H1 (cell line): ENCODE measurements around the gene ABL2. TPM values are rescaled to one million over a fixed set of nuclear protein-coding genes. Genes with fewer than 3 reads are reported as not detected.

Source experiments
- BRCA1 ChIP-seq: IDR thresholded peaks from 2 replicates; pipeline ENCODE4 v1.6.1; 2012; ENCODE audit warnings: low read depth, low read length, improper control_type of control experiment
- CREB1 ChIP-seq: IDR thresholded peaks from 2 replicates; pipeline ENCODE4 v1.6.1; 2012; ENCODE audit warnings: inconsistent platforms
- JUN ChIP-seq: IDR thresholded peaks from 2 replicates; pipeline ENCODE4 v1.6.1; 2011; ENCODE audit warnings: low read depth, mild to moderate bottlenecking, improper control_type of control experiment, low read length
- KDM4A ChIP-seq: IDR thresholded peaks from one replicate; pipeline ENCODE4 v1.7.1; 2012; ENCODE audit warnings: low read depth, mild to moderate bottlenecking, moderate library complexity, low read length, inconsistent platforms; ENCODE audit not compliant: severe bottlenecking
- POLR2A ChIP-seq, 2 experiments: IDR thresholded peaks; 1 replicate in 1 of 2; 2 replicates in 1 of 2; pipeline ENCODE4 v1.6.1; 2011; ENCODE audit warnings: low read depth in 2 of 2, low read length in 2 of 2, mild to moderate bottlenecking in 2 of 2; ENCODE audit errors: control extremely low read depth in 1 of 2
- RAD21 ChIP-seq, 2 experiments: IDR thresholded peaks in 1 of 2; conservative IDR thresholded peaks in 1 of 2; 2 replicates each; pipeline ENCODE4 v1.6.1; 2011; ENCODE audit warnings: low read depth in 2 of 2, low read length in 2 of 2, improper control_type of control experiment in 1 of 2, inconsistent platforms in 1 of 2, mild to moderate bottlenecking in 1 of 2, moderate library complexity in 1 of 2
- TEAD4 ChIP-seq: IDR thresholded peaks from 2 replicates; pipeline ENCODE4 v1.6.1; 2012; ENCODE audit warnings: low read depth, low read length, inconsistent platforms, mixed read lengths
- polyA plus RNA-seq, 7 experiments: library from polyadenylated mRNA; depleted of rRNA in 3 of 7; stranded (reverse) in 5 of 7; unstranded in 2 of 7; fragments of >200 nt in 5 of 7; fragments of 200-250 nt in 2 of 7; gene quantifications; 1 replicate in 5 of 7; 2 replicates in 1 of 7; 4 replicates in 1 of 7; pipeline versions ENCODE4 v1.2.1 to v1.2.3, GENCODE V29; 2011 to 2013; ENCODE audit warnings: missing spikeins in 2 of 7, mixed read lengths in 2 of 7
- total RNA-seq: library from RNA; stranded (reverse); fragmentation: NEBNext Ultra II Directional; extraction: Animal tissue kit (Norgen Biotek cat#: 25700); gene quantifications from 2 replicates; pipeline ENCODE4 v1.2.1, GENCODE V29; 2021

Gene ABL2
- total and polyA plus RNA-seq, 2 of the 8 experiments (the other 6 are each of a cell fraction or from before 2014, with no cell fraction given): 4.5 to 19.1 TPM

DNA sequence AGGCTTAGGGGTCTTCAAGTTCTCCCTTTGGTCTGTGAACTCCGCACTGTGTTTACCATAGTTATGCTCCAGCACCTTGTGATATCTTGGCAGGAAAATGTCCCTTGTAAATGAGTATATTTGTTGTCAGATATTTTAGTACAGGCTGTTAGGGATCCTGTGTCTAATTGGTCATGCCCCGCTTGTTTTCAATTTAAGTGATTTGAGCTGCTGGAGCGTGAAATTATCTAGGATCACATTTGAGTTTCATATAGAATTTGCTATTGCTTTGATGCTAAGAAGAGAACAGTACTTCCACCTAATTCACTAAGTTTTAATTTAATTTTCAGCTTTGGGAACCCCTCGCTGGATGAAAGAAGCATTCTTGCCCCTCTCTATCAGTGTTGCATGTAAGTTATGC is 163.0 kb downstream of the ABL2 start (continued):
- TF ChIP-seq BRCA1: no peak
- no peak for TF ChIP-seq TEAD4
- no peak for TF ChIP-seq RAD21 (IDR thresholded peaks at IDR 0.05 in 1 of 2, conservative IDR thresholded peaks at IDR 0.05 in 1 of 2; ENCODE audit: low read depth in 2 of 2, low read length in 2 of 2)
- no peak for TF ChIP-seq JUN
- no peak for TF ChIP-seq CREB1
- TF ChIP-seq POLR2A (IDR thresholded peaks at IDR 0.05; ENCODE audit: control extremely low read depth in 1 of 2, low read depth in 2 of 2, low read length in 2 of 2): no peak
- TF ChIP-seq KDM4A: no peak
- TF ChIP-seq, all 59 proteins: peak for 0
